Measurements from ENCODE around the gene MTA2.

MTA2 gene

GRCh38 chr11:62611705-62612365, 10.2 kb upstream of the MTA2 start:
- no peaks in the 10 kb centered on the region for H3K79me2 ChIP-seq (ENCODE audit: insufficient read depth, low read depth)
- peak overlapping the region; percentile 86 for H3K9ac ChIP-seq
- no peaks in the 10 kb centered on the region for H3K27me3 ChIP-seq (ENCODE audit: insufficient read depth, low read depth)
- peaks cover 34% of the 10 kb centered on the region for H3K4me1 ChIP-seq (ENCODE audit: low read depth, poor library complexity, severe bottlenecking)
- H3K36me3 ChIP-seq (ENCODE audit: insufficient read depth) = no peaks in the 10 kb centered on the region
- H2AFZ ChIP-seq (ENCODE audit: low read depth) = peak overlapping the region; percentile 66
- H4K20me1 ChIP-seq (ENCODE audit: insufficient read depth) = no peaks in the 10 kb centered on the region
- peak overlapping the region; percentile 91 for H3K4me2 ChIP-seq
- H3K4me3 ChIP-seq (IDR thresholded peaks at IDR 0.05; ENCODE audit: insufficient read depth, low read depth, low read length) = no peak overlapping the region
- peak overlapping the region; percentile 65 for H3K27ac ChIP-seq
- no peak for TF ChIP-seq CTCF (conservative IDR thresholded peaks at IDR 0.05; ENCODE audit: low read depth, low read length)

- H3K79me2 ChIP-seq (ENCODE audit: insufficient read depth, low read depth) = no peaks in the 10 kb centered on the region
- H2AFZ ChIP-seq (ENCODE audit: low read depth) = peak overlapping the region; percentile 66
- H3K27ac ChIP-seq = peak overlapping the region; percentile 65
- peaks cover 34% of the 10 kb centered on the region for H3K4me1 ChIP-seq (ENCODE audit: low read depth, poor library complexity, severe bottlenecking)
- peak overlapping the region; percentile 91 for H3K4me2 ChIP-seq
- TF ChIP-seq CTCF (conservative IDR thresholded peaks at IDR 0.05; ENCODE audit: low read depth, low read length) = no peak
- no peaks in the 10 kb centered on the region for H3K36me3 ChIP-seq (ENCODE audit: insufficient read depth)
- no peaks in the 10 kb centered on the region for H3K27me3 ChIP-seq (ENCODE audit: insufficient read depth, low read depth)
- H3K9ac ChIP-seq = peak overlapping the region; percentile 86
- H4K20me1 ChIP-seq (ENCODE audit: insufficient read depth) = no peaks in the 10 kb centered on the region
- no peak overlapping the region for H3K4me3 ChIP-seq (IDR thresholded peaks at IDR 0.05; ENCODE audit: insufficient read depth, low read depth, low read length)
Measured at GRCh38 chr11:62610814-62611704, 9.4 kb upstream of the MTA2 start.

GRCh38 chr11:62610403-62610802, 8.7 kb upstream of the MTA2 start:
- no peaks in the 10 kb centered on the region for H3K27me3 ChIP-seq (ENCODE audit: insufficient read depth, low read depth)
- no peak for TF ChIP-seq CTCF (conservative IDR thresholded peaks at IDR 0.05; ENCODE audit: low read depth, low read length)
- H3K4me1 ChIP-seq (ENCODE audit: low read depth, poor library complexity, severe bottlenecking) = peaks cover 34% of the 10 kb centered on the region
- no peaks in the 10 kb centered on the region for H4K20me1 ChIP-seq (ENCODE audit: insufficient read depth)
- no peak overlapping the region for H2AFZ ChIP-seq (ENCODE audit: low read depth)
- peak overlapping the region; percentile 91; the same call in 1 of the 2 replicates for H3K4me2 ChIP-seq
- no peak overlapping the region for H3K9ac ChIP-seq
- no peaks in the 10 kb centered on the region for H3K36me3 ChIP-seq (ENCODE audit: insufficient read depth)
- no peaks in the 10 kb centered on the region for H3K79me2 ChIP-seq (ENCODE audit: insufficient read depth, low read depth)
- no peak overlapping the region for H3K4me3 ChIP-seq (IDR thresholded peaks at IDR 0.05; ENCODE audit: insufficient read depth, low read depth, low read length)
- H3K27ac ChIP-seq = no peak overlapping the region

- Histone ChIP-seq H3K79me2 (ENCODE audit: insufficient read depth, low read depth) (no peaks in the 10 kb centered on the region), H2AFZ (ENCODE audit: low read depth) (no peak overlapping the region), H4K20me1 (ENCODE audit: insufficient read depth) (no peaks in the 10 kb centered on the region), H3K36me3 (ENCODE audit: insufficient read depth) (no peaks in the 10 kb centered on the region), H3K27me3 (ENCODE audit: insufficient read depth, low read depth) (no peaks in the 10 kb centered on the region), H3K4me3 (IDR thresholded peaks at IDR 0.05; ENCODE audit: insufficient read depth, low read depth, low read length) (no peak overlapping the region), H3K4me2 (no peak overlapping the region), H3K4me1 (ENCODE audit: low read depth, poor library complexity, severe bottlenecking) (peaks cover 24% of the 10 kb centered on the region), H3K27ac (no peak overlapping the region), H3K9ac (no peak overlapping the region)
- TF ChIP-seq CTCF (conservative IDR thresholded peaks at IDR 0.05; ENCODE audit: low read depth, low read length) = no peak
Measured at GRCh38 chr11:62608776-62609175, 7.1 kb upstream of the MTA2 start.

Data from KMS-11 (cell line).